ENCODE measurements around the gene MEF2B. TPM values are rescaled to one million over a fixed set of nuclear protein-coding genes. Genes with fewer than 3 reads are reported as not detected.

The MEF2B gene
- total and polyA plus RNA-seq, 10 of the 15 experiments (the other 5 are each of a cell fraction or from before 2014, with no cell fraction given), result 0.09 to 33.0 (median 8.9) TPM

DNA sequence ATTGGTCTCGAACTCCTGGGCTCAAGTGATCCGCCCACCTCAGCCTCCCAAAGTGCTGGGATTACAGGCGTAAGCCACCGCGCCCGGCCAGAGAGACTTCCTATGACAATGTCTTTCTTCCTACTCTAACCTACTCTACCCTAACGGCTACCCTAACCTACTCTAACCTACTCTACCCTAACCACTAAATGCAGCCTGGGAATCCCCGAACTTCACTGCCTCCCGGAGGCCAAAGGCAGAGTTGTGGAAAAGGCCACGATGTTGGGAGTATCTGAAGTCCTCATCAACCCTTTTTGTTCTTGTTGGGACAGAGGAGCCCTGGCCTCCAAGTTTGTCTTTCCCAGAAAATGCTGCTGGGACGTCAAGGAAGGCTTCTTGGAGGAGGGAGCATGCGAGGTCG lies 34.1 kb upstream of the MEF2B start:
- no peak for TF ChIP-seq SIX5 (IDR thresholded peaks at IDR 0.05; ENCODE audit: low read depth, low read length, severe bottlenecking)
- TF ChIP-seq EP300 (IDR thresholded peaks at IDR 0.05; ENCODE audit: borderline replicate concordance in 1 of 2, control insufficient read depth in 1 of 2, low read depth in 2 of 2, low read length in 2 of 2), result no peak
- no peak for TF ChIP-seq WRNIP1 (IDR thresholded peaks at IDR 0.05; ENCODE audit: borderline replicate concordance, low read depth, low read length)
- TF ChIP-seq SRF (IDR thresholded peaks at IDR 0.05; ENCODE audit: low read depth in 2 of 2, low read length in 2 of 2), result no peak
- TF ChIP-seq EZH2 (IDR thresholded peaks at IDR 0.05; ENCODE audit: borderline replicate concordance, control insufficient read depth, low read depth, low read length), result no peak
- TF ChIP-seq, protein P1, sequence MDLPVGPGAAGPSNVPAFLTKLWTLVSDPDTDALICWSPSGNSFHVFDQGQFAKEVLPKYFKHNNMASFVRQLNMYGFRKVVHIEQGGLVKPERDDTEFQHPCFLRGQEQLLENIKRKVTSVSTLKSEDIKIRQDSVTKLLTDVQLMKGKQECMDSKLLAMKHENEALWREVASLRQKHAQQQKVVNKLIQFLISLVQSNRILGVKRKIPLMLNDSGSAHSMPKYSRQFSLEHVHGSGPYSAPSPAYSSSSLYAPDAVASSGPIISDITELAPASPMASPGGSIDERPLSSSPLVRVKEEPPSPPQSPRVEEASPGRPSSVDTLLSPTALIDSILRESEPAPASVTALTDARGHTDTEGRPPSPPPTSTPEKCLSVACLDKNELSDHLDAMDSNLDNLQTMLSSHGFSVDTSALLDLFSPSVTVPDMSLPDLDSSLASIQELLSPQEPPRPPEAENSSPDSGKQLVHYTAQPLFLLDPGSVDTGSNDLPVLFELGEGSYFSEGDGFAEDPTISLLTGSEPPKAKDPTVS (IDR thresholded peaks at IDR 0.05; ENCODE audit: low read depth, low read length), result no peak
- no peak for TF ChIP-seq SUPT20H (IDR thresholded peaks at IDR 0.05; ENCODE audit: borderline replicate concordance, control insufficient read depth, low read depth, low read length)
- intact Hi-C loops (cut with micrococcal nuclease; ENCODE audit: unreplicated experiment), result no loop called here
- Histone ChIP-seq H3K36me3 (ENCODE audit: control insufficient read depth in 2 of 2, insufficient read depth in 2 of 2, low read length in 1 of 2) (peaks cover 4 to 7% of the 10 kb centered on the region in 2 experiments; a peak in 3 of 4 replicates), H3K27ac (ENCODE audit: control insufficient read depth, insufficient read depth) (no peak overlapping the region), H2AFZ (ENCODE audit: control insufficient read depth, low read depth, low read length) (no peak overlapping the region), H3K9ac (ENCODE audit: control insufficient read depth, insufficient read depth, low read length) (no peak overlapping the region), H3K79me2 (ENCODE audit: control insufficient read depth, insufficient read depth, low read length) (peaks cover 16% of the 10 kb centered on the region), H4K20me1 (ENCODE audit: control insufficient read depth, insufficient read depth) (no peaks in the 10 kb centered on the region), H3K27me3 (replicated peaks in 1 of 2; ENCODE audit: control insufficient read depth in 2 of 2, insufficient read depth in 2 of 2, low read length in 1 of 2) (no peaks in the 10 kb centered on the region), H3K4me2 (ENCODE audit: control insufficient read depth, insufficient read depth) (no peak overlapping the region), H3K4me1 (ENCODE audit: control insufficient read depth, insufficient read depth, low read length) (peaks cover 8% of the 10 kb centered on the region; the same call in 1 of the 2 replicates), H3K9me3 (replicated peaks; ENCODE audit: control insufficient read depth, insufficient read depth, low read length) (no peaks in the 10 kb centered on the region), H3K4me3 (no peak overlapping the region)
- no peak for FAIRE-seq
- in situ Hi-C loops (cut with MboI), result no loop called here
- ChIA-PET CTCF (no interaction called here), POLR2A (no interaction called here), SMC1A (ENCODE audit: uncharacterized antibody, unreplicated experiment) (interaction anchor here (1.2 kb wide), 1 partner anchor 111 kb away, joined by 3 read pairs; no protein-coding TSS in a partner anchor), RAD21 (ENCODE audit: unreplicated experiment) (interaction anchor here (0.5 kb wide), 1 partner anchor 401 kb away, joined by 3 read pairs; no protein-coding TSS in a partner anchor)
- BruUV-seq (replicated peaks), result no TSS peak
- DNase-seq (ENCODE audit: low read depth, low spot score), result no peak
- 66% methylated on average over 13 of the region's 13 CpGs for WGBS (ENCODE audit: insufficient coverage, insufficient replicate concordance, low lambda C conversion rate, missing lambda C conversion rate)
- no peak for ATAC-seq
